Lower lobe of right lung (tissue), 2 donors: Measurements from ENCODE around the gene EXOSC3. TPM values are rescaled to one million over a fixed set of nuclear protein-coding genes. Genes with fewer than 3 reads are reported as not detected.

Source experiments
- ATAC-seq, 2 donors: fragments of 200-7000 bp; cut with Tn5 transposase; one replicate each; pipeline ENCODE4 v1.9.1; 2020 to 2022; ENCODE audit warnings: mild to moderate bottlenecking in 2 of 2, moderate library complexity in 2 of 2
- DNase-seq: peaks from one replicate; pipeline ENCODE4 v3.0.0-alpha.2; 2020
- H3K27ac ChIP-seq: fragments of 200-600 bp; one replicate; pipeline ENCODE4 v1.8.0; 2022
- H3K27me3 ChIP-seq: fragments of 200-600 bp; one replicate; pipeline ENCODE4 v1.8.0; 2022; ENCODE audit warnings: low read depth
- H3K36me3 ChIP-seq: fragments of 200-600 bp; one replicate; pipeline ENCODE4 v1.8.0; 2022; ENCODE audit warnings: mild to moderate bottlenecking
- H3K4me1 ChIP-seq: fragments of 200-600 bp; one replicate; pipeline ENCODE4 v1.8.0; 2022
- H3K4me3 ChIP-seq: fragments of 200-600 bp; one replicate; pipeline ENCODE4 v1.8.0; 2022; ENCODE audit warnings: mild to moderate bottlenecking
- H3K9me3 ChIP-seq: fragments of 200-600 bp; one replicate; pipeline ENCODE4 v1.8.0; 2022
- intact Hi-C: fragments of 100-400 bp; cut with DNase I; formaldehyde crosslinking; loops from one replicate; pipeline ENCODE4 v1.11.0; 2022
- total RNA-seq: library from RNA; stranded (reverse); fragmentation: NEBNext Ultra II Directional; extraction: Animal tissue kit (Norgen Biotek cat#: 25700); gene quantifications from one replicate; pipeline ENCODE4 v1.2.1, GENCODE V29; 2021
- TF ChIP-seq, protein P1 (sequence below): fragments of 200-600 bp; IDR thresholded peaks from one replicate; pipeline ENCODE4 v1.8.0; 2022; ENCODE audit warnings: antibody characterized with exemption, mild to moderate bottlenecking
- donor health status: DM: no; HTN: yes; CAD: no; lungs with severe emphysema.

The EXOSC3 gene
- total RNA-seq, 1 donor from 2014 or later: 34.6 TPM

DNA sequence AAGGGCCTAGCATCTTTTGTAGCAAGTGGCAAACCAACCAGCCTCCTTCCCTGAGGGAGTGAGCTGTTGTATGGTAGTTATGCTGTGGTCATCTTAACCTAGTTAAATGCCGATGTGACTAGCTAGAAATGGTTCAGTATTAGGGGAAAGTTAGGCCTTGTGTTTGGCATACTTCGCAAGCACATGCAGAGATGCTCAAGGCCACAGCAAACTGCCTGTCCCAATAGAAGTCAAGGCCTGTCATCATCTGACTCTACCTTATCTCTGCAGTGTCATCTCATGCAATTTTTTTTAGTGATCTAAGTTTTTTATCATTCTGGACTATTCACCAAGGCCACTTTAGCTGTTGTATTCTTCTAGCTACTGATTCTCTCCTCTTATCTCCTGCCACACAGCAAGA lies 5.2 kb upstream of the EXOSC3 start:
- Histone ChIP-seq H3K4me1 (peaks cover 6% of the 10 kb centered on the region), H3K36me3 (no peaks in the 10 kb centered on the region), H3K27me3 (peaks cover 5% of the 10 kb centered on the region), H3K27ac (no peak overlapping the region), H3K9me3 (no peaks in the 10 kb centered on the region), H3K4me3 (no peak overlapping the region)
- intact Hi-C loops: no loop called here
- TF ChIP-seq, protein P1, sequence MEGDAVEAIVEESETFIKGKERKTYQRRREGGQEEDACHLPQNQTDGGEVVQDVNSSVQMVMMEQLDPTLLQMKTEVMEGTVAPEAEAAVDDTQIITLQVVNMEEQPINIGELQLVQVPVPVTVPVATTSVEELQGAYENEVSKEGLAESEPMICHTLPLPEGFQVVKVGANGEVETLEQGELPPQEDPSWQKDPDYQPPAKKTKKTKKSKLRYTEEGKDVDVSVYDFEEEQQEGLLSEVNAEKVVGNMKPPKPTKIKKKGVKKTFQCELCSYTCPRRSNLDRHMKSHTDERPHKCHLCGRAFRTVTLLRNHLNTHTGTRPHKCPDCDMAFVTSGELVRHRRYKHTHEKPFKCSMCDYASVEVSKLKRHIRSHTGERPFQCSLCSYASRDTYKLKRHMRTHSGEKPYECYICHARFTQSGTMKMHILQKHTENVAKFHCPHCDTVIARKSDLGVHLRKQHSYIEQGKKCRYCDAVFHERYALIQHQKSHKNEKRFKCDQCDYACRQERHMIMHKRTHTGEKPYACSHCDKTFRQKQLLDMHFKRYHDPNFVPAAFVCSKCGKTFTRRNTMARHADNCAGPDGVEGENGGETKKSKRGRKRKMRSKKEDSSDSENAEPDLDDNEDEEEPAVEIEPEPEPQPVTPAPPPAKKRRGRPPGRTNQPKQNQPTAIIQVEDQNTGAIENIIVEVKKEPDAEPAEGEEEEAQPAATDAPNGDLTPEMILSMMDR: no peak
- no peak for DNase-seq
- ATAC-seq: no peak

DNA sequence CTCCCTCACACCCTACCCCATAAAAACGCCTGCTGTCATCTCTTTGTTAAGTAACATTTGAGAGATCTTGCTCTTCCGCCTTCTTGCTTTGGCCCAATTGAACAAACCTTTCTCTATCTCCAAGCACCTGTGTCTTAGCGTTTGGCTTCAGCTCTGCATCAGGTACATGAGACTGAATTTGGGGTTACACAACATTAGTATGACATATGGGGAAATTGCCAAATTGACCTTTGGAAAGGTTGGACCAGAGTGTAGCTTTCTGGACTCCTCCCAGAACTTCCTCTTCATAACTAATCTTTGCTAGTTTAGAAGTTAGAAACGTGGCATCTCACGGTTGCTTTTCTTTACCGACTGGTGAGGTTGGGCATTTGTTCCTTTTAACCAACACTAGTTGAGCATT lies 3.5 kb upstream of the EXOSC3 start:
- TF ChIP-seq, protein P1: no peak
- H3K27ac ChIP-seq: no peak overlapping the region
- H3K9me3 ChIP-seq: no peaks in the 10 kb centered on the region
- H3K4me3 ChIP-seq: no peak overlapping the region
- peaks cover 15% of the 10 kb centered on the region for H3K4me1 ChIP-seq
- H3K27me3 ChIP-seq: peaks cover 5% of the 10 kb centered on the region
- DNase-seq (no peak), ATAC-seq (no peak)
- intact Hi-C loops: no loop called here
- H3K36me3 ChIP-seq: peaks cover 2% of the 10 kb centered on the region

DNA sequence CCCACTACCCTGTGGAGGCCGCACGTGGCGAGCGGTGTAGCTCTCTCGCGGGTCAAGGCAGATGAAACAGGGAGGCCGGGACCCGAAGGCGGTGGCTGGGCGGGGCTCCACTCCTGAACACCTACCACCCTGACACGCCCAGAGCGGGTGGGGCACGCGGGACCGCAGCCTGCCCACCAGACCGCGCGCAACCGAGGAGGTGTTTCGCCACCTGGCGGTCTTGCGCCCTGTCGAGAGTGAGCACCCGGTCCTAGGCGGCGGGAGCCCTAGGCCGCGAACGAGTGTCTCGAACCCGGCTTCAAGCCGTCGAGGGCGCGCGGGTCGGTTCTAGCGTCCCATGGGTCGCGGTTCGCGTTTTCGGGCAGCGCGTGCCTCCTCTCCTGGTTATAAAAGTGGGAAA lies 2.2 kb upstream of the EXOSC3 start:
- Histone ChIP-seq H3K9me3 (no peaks in the 10 kb centered on the region), H3K4me3 (no peak overlapping the region), H3K27ac (no peak overlapping the region), H3K27me3 (peaks cover 5% of the 10 kb centered on the region), H3K4me1 (peaks cover 20% of the 10 kb centered on the region), H3K36me3 (peaks cover 15% of the 10 kb centered on the region)
- intact Hi-C loops: no loop called here
- DNase-seq: peak; percentile 50
- TF ChIP-seq, protein P1: no peak
- no peak for ATAC-seq

DNA sequence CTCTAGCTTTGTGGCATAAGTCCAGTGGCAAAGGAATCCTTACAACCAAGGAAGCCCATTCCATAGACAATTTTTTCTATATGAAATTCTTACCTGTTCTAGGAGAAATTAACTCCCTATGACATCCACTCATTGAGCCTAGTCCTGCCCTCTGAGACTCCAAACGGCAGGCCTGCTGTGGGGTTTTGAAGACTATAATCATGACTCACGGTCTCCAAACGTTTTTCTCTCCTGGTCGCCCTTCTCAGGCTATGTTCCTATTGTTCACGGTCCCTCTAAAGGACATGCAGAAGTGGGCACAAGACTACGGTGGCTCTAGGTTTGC lies 611 bp downstream of the EXOSC3 start:
- Histone ChIP-seq H3K9me3 (no peaks in the 10 kb centered on the region), H3K27me3 (peaks cover 5% of the 10 kb centered on the region), H3K4me1 (peaks cover 20% of the 10 kb centered on the region), H3K27ac (peak overlapping the region; percentile 89), H3K4me3 (peak overlapping the region; percentile 95), H3K36me3 (peaks cover 43% of the 10 kb centered on the region)
- intact Hi-C loops: no loop called here
- no peak for ATAC-seq
- TF ChIP-seq, protein P1: no peak
- no peak for DNase-seq

DNA sequence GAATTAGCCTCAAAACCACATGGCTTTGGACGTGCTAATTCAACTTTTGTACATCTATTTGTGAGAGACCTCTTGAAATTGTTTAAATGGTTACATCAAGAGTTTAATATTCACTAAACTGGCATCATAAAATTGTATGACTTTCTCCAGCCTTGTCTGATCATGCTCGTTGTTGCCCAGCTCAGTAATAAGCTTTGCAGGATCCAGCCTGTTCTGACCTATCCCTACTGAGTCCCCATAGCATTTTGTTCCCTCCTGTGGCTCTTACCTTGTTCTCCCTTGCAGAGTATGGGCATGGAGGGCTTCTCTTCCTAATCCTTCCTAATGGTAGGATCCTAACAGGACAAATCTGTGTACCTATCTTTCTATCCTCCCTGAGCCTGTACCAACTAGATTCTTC lies 6.3 kb downstream of the EXOSC3 start:
- H3K9me3 ChIP-seq: no peaks in the 10 kb centered on the region
- peaks cover 6% of the 10 kb centered on the region for H3K4me1 ChIP-seq
- H3K4me3 ChIP-seq: no peak overlapping the region
- H3K27ac ChIP-seq: no peak overlapping the region
- no peaks in the 10 kb centered on the region for H3K27me3 ChIP-seq
- H3K36me3 ChIP-seq: peaks cover 97% of the 10 kb centered on the region
- DNase-seq: no peak
- TF ChIP-seq, protein P1: no peak
- intact Hi-C loops: no loop called here
- ATAC-seq: no peak

DNA sequence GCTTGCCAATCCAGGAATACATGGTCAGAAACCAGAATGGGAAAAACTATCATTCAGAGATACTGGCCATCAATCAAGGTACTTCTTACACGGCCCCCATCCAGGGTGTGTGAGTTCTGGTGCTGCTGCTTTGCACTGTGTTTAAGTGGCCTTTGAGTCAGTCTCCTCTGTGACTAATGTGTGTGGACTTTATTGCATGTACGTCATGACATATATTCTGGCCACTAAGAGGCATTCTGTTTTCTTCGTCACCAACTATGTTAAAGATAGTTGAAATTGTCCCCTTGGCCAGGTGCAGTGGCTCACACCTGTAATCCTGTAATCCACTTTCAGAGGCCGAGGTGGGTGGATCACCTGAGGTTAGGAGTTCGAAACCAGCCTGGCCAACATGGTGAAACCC lies 8.5 kb downstream of the EXOSC3 start:
- peaks cover 97% of the 10 kb centered on the region for H3K36me3 ChIP-seq
- TF ChIP-seq, protein P1: no peak
- intact Hi-C loops: no loop called here

More for the DNA sequence above, 8.5 kb downstream of the EXOSC3 start:
- DNase-seq (no peak), ATAC-seq (no peak)
- no peaks in the 10 kb centered on the region for H3K27me3 ChIP-seq
- no peaks in the 10 kb centered on the region for H3K4me1 ChIP-seq
- no peak overlapping the region for H3K27ac ChIP-seq
- H3K4me3 ChIP-seq: no peak overlapping the region
- H3K9me3 ChIP-seq: no peaks in the 10 kb centered on the region
